COLO668 (cell line): Measurements from ENCODE around the gene ZNF302.
A peak's percentile ranks its signal among the peaks of the same experiment; 100 is the strongest.
"Not testable (repeated sequence)": the region's sequence is repeated elsewhere in the genome, so short reads cannot be mapped to it uniquely, and the experiment has no call there.

Experiments
- DNase-seq: peaks from one replicate; lab custom pipeline; 2025; ENCODE audit not compliant: unreplicated experiment; lab: John Stamatoyannopoulos, UW

Gene ZNF302

DNA sequence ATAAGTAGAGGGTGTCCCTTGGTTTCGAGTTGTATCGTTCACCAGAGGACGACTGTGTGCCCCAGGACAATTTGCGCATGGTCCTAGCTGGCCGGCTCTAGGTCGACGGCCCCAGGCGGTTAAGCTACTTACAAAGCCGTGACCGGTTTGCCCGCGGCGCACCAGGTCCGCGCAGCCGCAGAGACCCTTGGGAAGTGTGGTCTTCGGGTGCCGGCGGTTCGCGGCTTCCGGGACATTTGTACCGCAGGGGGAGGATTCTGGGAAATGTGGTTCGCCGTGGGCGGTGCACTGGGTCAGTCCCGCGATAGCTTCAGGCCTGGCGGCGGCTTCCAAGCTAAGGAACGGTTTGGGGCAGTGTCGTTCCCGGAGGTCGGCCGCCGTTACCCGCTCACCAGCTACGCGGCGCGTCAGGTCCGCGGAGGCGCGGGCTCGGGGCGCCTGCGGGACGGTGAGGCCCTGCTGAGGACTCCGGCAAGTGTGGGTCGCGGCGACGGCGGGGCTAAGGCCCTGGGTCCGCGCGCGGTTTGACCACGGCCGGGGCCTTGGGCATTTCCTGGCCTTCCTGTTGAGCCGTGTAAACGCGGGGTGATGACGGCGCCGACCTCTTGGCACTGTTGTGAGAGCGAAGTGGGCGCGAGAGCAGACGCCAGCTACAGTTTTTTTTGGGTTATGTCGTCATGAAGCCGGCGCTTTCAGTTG is at the start of gene ZNF302:
TSS of gene ZNF302 (plus strand) at position 293 of the 699 bp plus-strand sequence. CDS start 1,127 bp downstream, outside the sequence.
- DNase-seq, result peak; percentile 98

DNA sequence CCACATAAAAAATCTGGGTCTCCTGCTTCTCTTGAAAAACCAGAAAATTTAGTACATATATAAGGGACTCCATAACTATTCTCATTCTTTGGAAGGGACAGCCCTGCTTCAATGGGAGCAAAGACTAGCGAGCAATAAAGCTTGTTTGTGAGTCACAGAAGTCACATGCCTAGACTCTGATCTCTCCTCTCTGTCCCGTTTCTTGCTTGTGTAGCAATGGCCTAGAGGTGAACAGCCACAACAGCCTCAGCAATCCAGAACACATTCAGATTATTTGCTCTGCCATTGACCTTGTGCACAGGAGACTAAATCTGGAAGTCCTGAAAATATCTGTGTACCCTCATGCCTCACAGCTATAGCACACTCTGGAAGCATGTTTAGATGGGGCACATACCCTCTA is 43.7 kb upstream of the ZNF302 start:
- DNase-seq, result no peak

GRCh38 chr19:34639491-34640085 is 37.9 kb upstream of the ZNF302 start:
- peak; percentile 52 for DNase-seq

DNA sequence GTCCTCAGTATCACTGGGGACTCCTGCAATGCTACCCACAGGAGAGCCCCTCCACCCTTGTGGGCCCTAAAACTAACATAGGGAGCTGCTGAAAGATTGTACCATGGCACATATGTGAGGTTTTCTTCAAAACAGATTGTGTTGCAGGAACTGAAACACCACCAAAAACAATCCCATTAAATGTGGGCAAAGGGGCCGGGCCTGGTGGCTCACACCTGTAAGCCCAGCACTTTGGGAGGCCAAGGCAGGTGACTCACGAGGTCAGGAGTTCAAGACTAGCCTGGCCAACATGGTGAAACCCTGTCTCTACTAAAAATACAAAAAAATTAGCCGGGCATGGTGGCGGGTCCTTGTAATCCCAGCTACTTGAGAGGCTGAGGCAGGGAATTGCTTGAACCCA is 35.2 kb upstream of the ZNF302 start:
- no peak for DNase-seq

GRCh38 chr19:34644991-34645461 is 32.5 kb upstream of the ZNF302 start:
- no peak for DNase-seq

DNA sequence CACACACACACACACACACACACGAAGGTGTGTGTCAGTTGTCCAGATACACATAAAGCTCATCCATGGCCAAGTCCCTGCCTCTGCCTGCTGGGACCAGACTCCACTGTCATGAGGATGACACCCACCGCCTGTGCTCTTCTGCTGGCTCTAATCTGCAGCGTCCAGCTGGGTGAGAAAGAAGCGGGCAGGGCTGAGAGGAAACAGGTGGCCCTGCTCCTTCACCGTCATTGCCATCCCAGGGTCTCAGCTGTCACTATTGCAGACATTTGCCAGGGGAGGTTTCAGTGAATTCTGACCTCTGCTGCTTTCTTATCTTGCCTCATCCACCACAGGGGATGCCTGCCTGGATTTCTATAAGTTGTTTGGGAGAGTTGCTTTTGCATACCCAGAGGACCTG is 31.9 kb upstream of the ZNF302 start:
- DNase-seq, result no peak

- DNase-seq, result no peak
These were observed 27.5 kb upstream of the ZNF302 start for GRCh38 chr19:34649886-34650543.

GRCh38 chr19:34651747-34652146 is 25.7 kb upstream of the ZNF302 start:
- DNase-seq, result no peak

- no peak for DNase-seq
These were observed 22.7 kb upstream of the ZNF302 start for GRCh38 chr19:34654796-34655195.

DNA sequence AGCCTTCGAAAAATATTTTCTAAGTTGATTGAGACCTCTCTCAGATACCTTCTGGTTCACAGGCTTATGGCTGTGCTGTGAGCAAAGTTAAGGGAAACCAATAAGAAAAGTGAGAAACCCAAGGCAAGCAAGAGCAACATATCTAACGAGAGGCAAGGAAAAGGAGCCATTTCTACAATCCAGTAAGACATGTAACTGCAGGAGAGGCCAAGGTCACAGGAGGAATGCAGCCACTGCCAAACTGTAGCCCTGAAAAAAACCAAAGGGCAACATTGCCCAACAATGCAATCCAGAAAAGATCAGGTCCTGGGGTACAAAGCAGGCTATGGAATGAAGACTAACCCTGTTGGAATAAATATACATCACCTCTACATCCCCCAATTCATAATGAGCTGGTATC is 21.8 kb upstream of the ZNF302 start:
- DNase-seq, result no peak

DNA sequence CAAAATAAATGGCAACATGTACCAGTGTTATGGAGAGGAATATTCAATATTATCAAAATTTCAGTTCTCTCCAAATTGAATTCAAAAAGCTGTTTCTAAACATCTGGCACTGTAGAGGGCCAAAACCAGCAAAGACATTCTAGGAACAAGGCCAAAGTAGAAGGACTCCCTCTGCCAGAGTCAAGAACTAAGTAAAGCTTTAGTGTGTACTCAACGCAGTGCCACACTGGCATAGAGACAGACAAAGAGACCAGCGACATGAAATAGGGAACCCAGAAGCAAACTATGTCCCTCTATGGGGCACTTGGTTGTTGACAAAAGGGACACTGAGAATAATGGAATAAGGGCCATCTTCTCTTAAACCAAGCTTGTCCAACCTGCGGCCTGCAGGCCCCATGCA is 16.1 kb upstream of the ZNF302 start:
- no peak for DNase-seq

DNA sequence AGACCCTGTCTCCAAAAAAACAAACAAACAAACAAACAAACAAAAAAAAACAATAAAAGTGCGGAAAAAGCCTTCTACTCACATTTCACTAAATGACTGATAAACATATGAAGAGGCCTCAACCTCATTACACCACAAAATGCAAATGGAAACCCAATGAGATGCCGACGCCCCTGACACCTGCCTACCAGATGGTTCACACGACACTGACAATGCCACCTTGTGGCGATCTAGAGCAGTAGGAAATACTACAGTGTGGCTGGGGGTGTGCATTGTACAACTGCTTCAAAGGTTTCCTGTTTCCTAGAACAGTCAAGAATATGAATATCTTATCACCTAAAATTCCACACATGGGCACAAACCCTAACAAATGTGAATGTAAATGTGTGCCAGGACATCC is 14.6 kb upstream of the ZNF302 start:
- DNase-seq, result peak; percentile 53

DNA sequence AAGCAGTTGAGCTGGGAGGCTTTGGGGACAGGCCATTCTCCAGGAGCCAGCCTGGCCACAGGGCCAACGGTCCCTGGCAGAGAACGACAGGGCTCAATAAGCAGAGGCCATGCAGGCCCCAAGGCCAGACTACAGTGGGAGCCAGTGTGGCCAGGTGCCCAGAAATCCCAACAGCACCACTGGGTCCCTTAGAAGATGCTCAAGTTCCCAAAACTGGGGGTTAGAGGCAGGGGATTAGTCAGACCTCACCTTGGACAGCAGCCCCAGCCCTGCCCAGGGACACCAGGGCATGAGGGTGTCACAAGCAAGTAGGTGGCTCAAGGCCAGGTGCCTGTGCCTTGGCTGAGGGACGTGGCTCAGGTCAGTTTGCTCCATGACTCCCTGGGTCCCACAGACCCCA is 13.3 kb upstream of the ZNF302 start:
- DNase-seq, result no peak

DNA sequence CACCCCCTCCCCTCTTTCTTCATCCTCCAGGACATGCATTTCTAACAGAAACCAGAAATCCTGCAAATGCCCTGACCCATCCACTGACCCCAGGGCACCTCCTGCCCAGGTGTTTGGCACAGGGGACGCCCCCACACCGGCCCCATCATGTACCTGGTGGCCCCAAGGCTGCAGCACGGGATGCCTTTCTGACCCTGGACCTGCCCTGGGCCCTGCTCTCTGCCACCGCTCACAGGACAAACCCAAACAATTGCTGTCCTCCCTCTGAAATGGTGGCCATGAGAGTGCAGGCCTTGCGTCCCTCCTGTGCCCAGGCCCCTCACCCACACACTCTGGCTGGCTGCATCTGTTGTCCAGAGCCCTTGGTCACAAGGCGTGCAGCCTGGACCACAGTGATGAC is 12.6 kb upstream of the ZNF302 start:
- DNase-seq, result no peak

GRCh38 chr19:34665275-34665674 is 12.2 kb upstream of the ZNF302 start:
- DNase-seq, result not testable (repeated sequence)

- no peak for DNase-seq
These were observed 11.1 kb upstream of the ZNF302 start for GRCh38 chr19:34666200-34666957.

- no peak for DNase-seq
These were observed 10.6 kb upstream of the ZNF302 start for GRCh38 chr19:34666958-34667265.

GRCh38 chr19:34667349-34668076 is 10.0 kb upstream of the ZNF302 start:
- DNase-seq, result peak; percentile 39

- DNase-seq, result not testable (repeated sequence)
These were observed 9.3 kb upstream of the ZNF302 start for GRCh38 chr19:34668077-34668689.

GRCh38 chr19:34668690-34669089 is 8.8 kb upstream of the ZNF302 start:
- DNase-seq, result not testable (repeated sequence)

DNA sequence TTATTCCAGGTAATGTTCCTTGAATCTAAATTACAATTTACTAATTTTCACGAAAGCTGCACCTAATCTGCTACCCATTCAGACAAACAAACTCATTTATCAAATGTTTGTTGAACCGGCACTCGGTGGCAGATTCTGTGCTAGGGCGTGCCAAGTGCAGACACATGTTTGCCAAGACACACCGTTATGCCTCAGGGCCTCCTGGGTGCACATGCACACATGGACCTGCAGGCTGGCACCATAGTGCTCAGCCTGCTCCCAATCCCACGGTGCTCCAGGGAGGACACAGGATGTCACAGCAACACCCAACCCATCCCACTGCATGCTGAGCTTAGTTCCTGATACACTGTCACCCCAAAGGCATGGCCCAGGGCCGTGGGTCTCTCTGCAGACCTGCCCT is 8.2 kb upstream of the ZNF302 start:
- DNase-seq, result no peak
